LNCaP clone FGC (cell line): ENCODE measurements around the gene ATXN1L.
"Not testable (repeated sequence)": the region's sequence is repeated elsewhere in the genome, so short reads cannot be mapped to it uniquely, and the experiment has no call there.

Experiments
- DNase-seq: peaks from one replicate; pipeline ENCODE4 v3.0.0-alpha.2; 2011; ENCODE audit warnings: low read depth
- H3K4me3 ChIP-seq: 2 replicates; pipeline ENCODE4 v1.5.1; 2011; ENCODE audit warnings: mild to moderate bottlenecking, low read depth, low read length, control low read depth
- CTCF ChIP-seq: IDR thresholded peaks from 2 replicates; pipeline ENCODE4 v1.5.1; 2012; ENCODE audit warnings: mild to moderate bottlenecking; ENCODE audit not compliant: control insufficient read depth, insufficient read depth; ENCODE audit errors: extremely low read depth

ATXN1L gene

GRCh38 chr16:71904239-71904638 is 58.5 kb downstream of the ATXN1L start:
- no peak for DNase-seq
- H3K4me3 ChIP-seq: no peak overlapping the region
- no peak for TF ChIP-seq CTCF

- not testable (repeated sequence) for DNase-seq, H3K4me3 ChIP-seq
Observed at GRCh38 chr16:71905765-71906164, 60.0 kb downstream of the ATXN1L start.
